ENCODE measurements around the gene ENOX2.
"Not testable (repeated sequence)": the region's sequence is repeated elsewhere in the genome, so short reads cannot be mapped to it uniquely, and the experiment has no call there.

DNA sequence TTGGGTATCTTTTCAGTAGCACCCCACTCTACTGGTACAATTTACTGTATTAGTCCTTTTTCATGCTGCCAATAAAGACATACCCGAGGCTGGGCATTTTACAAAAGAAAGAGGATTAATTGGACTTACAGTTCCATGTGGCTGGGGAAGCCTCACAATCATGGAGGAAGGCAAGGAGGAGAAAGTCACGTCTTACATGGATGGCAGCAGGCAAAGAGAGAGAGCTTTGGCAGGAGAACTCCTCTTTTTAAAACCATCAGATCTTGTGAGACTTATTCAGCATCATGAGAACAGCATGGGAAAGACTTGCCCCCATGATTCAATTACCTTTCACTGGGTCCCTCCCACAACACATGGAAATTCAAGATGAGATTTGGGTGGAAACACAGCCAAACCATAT, 17.4 kb upstream of the ENOX2 start:
- not testable (repeated sequence) for TF ChIP-seq SP1 (IDR thresholded peaks at IDR 0.05); ZNF384 (IDR thresholded peaks at IDR 0.05); FOXA1 (IDR thresholded peaks at IDR 0.05); TARDBP (IDR thresholded peaks at IDR 0.05); FOXM1 (IDR thresholded peaks at IDR 0.05; ENCODE audit: borderline replicate concordance); SUZ12 (IDR thresholded peaks at IDR 0.05); BHLHE40 (IDR thresholded peaks at IDR 0.05; ENCODE audit: borderline replicate concordance); L3MBTL2 (conservative IDR thresholded peaks at IDR 0.05); FOXK2 (IDR thresholded peaks at IDR 0.05); CTBP1 (IDR thresholded peaks at IDR 0.05; ENCODE audit: borderline replicate concordance)

Measured in HEK293T (cell line).